ENCODE results near the gene PON3.

The PON3 gene

DNA sequence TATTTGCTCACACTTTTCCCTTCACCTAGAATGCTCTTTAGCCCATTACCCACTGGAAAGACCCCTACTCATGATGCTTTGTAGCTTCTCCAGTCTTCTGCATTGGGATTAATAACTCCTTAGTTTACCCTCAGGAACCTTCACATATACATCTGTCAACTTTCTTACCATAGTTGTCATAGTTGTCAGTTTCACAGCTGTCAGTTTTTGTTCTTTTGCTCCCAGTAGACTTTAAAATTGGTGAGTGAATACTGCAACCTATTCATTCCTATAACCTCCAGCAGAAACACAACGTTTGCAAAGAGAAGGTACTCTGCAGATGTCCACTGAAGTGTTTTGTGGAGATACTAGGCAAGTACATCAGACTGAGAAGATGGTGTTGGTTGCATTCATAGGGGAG is 74.5 kb downstream of the PON3 start:
- H3K4me1 ChIP-seq (ENCODE audit: low read length): peaks cover 13% of the 10 kb centered on the region
- TF ChIP-seq CTCF (IDR thresholded peaks at IDR 0.05; ENCODE audit: low read length) (no peak), EZH2 (optimal IDR thresholded peaks at IDR 0.05; ENCODE audit: low read depth, low read length) (no peak), EZH2phosphoT487 (IDR thresholded peaks at IDR 0.05; ENCODE audit: low read length) (no peak)
- no peak overlapping the region for H3K9ac ChIP-seq (ENCODE audit: low read length)
- 0 out of 2 replicates have a peak, but pooled peaks cover 8% of the 10 kb centered on the region for H3K27me3 ChIP-seq (replicated peaks; ENCODE audit: insufficient read depth, low read length)
- H4K20me1 ChIP-seq (ENCODE audit: insufficient read depth, low read length): no peaks in the 10 kb centered on the region
- no peaks in the 10 kb centered on the region for H3K79me2 ChIP-seq (ENCODE audit: low read length)
- H3K27ac ChIP-seq (ENCODE audit: low read length): no peak overlapping the region
- no peaks in the 10 kb centered on the region for H3K9me3 ChIP-seq (replicated peaks; ENCODE audit: insufficient read depth, low read length)
- H3K4me3 ChIP-seq (ENCODE audit: low read length): no peak overlapping the region
- H2AFZ ChIP-seq (ENCODE audit: low read length): no peak overlapping the region
- DNase-seq: no peak
- H3K4me2 ChIP-seq (ENCODE audit: low read depth, low read length): no peak overlapping the region
- peaks cover 2% of the 10 kb centered on the region; the same call in 1 of the 2 replicates for H3F3A ChIP-seq (ENCODE audit: insufficient read depth, low read length)
- no peaks in the 10 kb centered on the region for H3K9me2 ChIP-seq (replicated peaks; ENCODE audit: insufficient read depth, low read length)
- no peaks in the 10 kb centered on the region for H3K36me3 ChIP-seq (replicated peaks; ENCODE audit: insufficient read depth, low read length)

- Histone ChIP-seq H3K9me2 (replicated peaks; ENCODE audit: insufficient read depth, low read length) (no peaks in the 10 kb centered on the region), H3K9me3 (replicated peaks; ENCODE audit: insufficient read depth, low read length) (no peaks in the 10 kb centered on the region), H3K36me3 (replicated peaks; ENCODE audit: insufficient read depth, low read length) (no peaks in the 10 kb centered on the region), H3K79me2 (ENCODE audit: low read length) (no peaks in the 10 kb centered on the region), H3K4me2 (ENCODE audit: low read depth, low read length) (no peak overlapping the region), H3K27me3 (replicated peaks; ENCODE audit: insufficient read depth, low read length) (0 out of 2 replicates have a peak, but pooled peaks cover 5% of the 10 kb centered on the region), H3K4me3 (ENCODE audit: low read length) (no peak overlapping the region), H3K4me1 (ENCODE audit: low read length) (peaks cover 13% of the 10 kb centered on the region), H3K27ac (ENCODE audit: low read length) (no peak overlapping the region), H4K20me1 (ENCODE audit: insufficient read depth, low read length) (no peaks in the 10 kb centered on the region), H3F3A (ENCODE audit: insufficient read depth, low read length) (peaks cover 5% of the 10 kb centered on the region; the same call in 1 of the 2 replicates), H2AFZ (ENCODE audit: low read length) (no peak overlapping the region), H3K9ac (ENCODE audit: low read length) (no peak overlapping the region)
- TF ChIP-seq EZH2phosphoT487 (IDR thresholded peaks at IDR 0.05; ENCODE audit: low read length) (no peak), CTCF (IDR thresholded peaks at IDR 0.05; ENCODE audit: low read length) (no peak), EZH2 (optimal IDR thresholded peaks at IDR 0.05; ENCODE audit: low read depth, low read length) (no peak)
- no peak for DNase-seq
Measured at GRCh38 chr7:95320651-95321050, 75.5 kb downstream of the PON3 start.

DNA sequence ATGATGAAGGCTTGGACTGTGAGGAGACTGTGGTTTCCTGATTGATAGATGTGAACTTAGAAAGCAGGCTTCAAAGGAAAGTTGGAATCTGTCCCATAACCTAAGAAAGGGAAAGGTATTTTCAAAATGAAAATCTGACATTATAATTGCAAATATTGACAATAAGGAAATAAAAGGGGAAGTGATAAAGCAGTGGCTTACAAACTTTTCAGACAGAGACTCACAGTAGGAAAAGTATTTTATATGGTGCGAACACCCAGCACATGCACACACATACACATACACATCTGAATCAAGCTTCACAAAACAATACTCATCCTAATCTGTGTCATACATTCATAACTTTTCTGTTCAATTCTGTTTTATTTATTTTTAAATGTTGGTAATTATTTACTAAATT is 76.6 kb downstream of the PON3 start:
- Histone ChIP-seq H3K36me3 (replicated peaks; ENCODE audit: insufficient read depth, low read length) (no peaks in the 10 kb centered on the region), H3K4me3 (ENCODE audit: low read length) (no peak overlapping the region), H3K79me2 (ENCODE audit: low read length) (no peaks in the 10 kb centered on the region), H3K9me2 (replicated peaks; ENCODE audit: insufficient read depth, low read length) (no peaks in the 10 kb centered on the region), H4K20me1 (ENCODE audit: insufficient read depth, low read length) (no peaks in the 10 kb centered on the region), H3K9me3 (replicated peaks; ENCODE audit: insufficient read depth, low read length) (no peaks in the 10 kb centered on the region), H3K9ac (ENCODE audit: low read length) (no peak overlapping the region), H2AFZ (ENCODE audit: low read length) (no peak overlapping the region), H3F3A (ENCODE audit: insufficient read depth, low read length) (peaks cover 5% of the 10 kb centered on the region; the same call in 1 of the 2 replicates), H3K4me1 (ENCODE audit: low read length) (peaks cover 7% of the 10 kb centered on the region), H3K4me2 (ENCODE audit: low read depth, low read length) (no peak overlapping the region), H3K27me3 (replicated peaks; ENCODE audit: insufficient read depth, low read length) (no peaks in the 10 kb centered on the region), H3K27ac (ENCODE audit: low read length) (no peak overlapping the region)
- DNase-seq: no peak
- TF ChIP-seq CTCF (IDR thresholded peaks at IDR 0.05; ENCODE audit: low read length) (no peak), EZH2phosphoT487 (IDR thresholded peaks at IDR 0.05; ENCODE audit: low read length) (no peak), EZH2 (optimal IDR thresholded peaks at IDR 0.05; ENCODE audit: low read depth, low read length) (no peak)
